ENCODE results near the gene FKBP1A.

Gene FKBP1A

DNA sequence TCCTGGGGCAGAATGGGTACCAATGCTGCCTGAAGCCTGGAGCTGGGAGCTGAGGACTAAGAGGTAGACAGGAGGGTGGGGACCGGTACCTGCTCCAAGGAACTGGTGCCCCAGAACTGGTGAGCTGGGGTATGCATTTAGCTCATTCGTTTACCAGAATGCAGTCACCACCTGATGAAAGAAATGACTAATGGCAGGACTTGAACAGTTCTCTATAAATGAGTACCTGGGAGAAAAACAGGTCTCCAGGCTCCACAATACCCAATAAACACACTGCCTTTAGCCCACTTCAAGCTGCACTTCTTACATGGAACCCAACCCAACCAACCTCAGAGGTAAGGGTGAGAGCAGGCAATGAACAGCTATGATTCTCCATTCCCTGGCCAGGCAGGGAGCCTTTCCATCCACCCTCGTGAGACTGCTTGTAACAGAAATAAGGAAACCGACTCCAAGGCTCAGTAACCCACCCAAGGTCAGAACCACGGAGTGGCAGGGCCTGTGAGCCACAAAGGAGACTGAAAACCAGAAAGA lies 15.4 kb downstream of the FKBP1A start:
- peak overlapping the region; percentile 81 for H3K27ac ChIP-seq (ENCODE audit: low read length)
- peaks cover 76% of the 10 kb centered on the region for H4K20me1 ChIP-seq (ENCODE audit: insufficient read depth, low read length)
- H3K4me3 ChIP-seq (ENCODE audit: low read length): peak overlapping the region; percentile 57
- H2AFZ ChIP-seq (ENCODE audit: low read depth, low read length): no peak overlapping the region
- no peaks in the 10 kb centered on the region for H3K27me3 ChIP-seq (ENCODE audit: low read depth, low read length)
- H3K36me3 ChIP-seq (replicated peaks; ENCODE audit: low read depth, low read length): peaks cover 22% of the 10 kb centered on the region
- no peaks in the 10 kb centered on the region for H3K9me3 ChIP-seq (ENCODE audit: insufficient read depth, low read length)
- peak overlapping the region; percentile 38 for H3K9ac ChIP-seq (ENCODE audit: low read length)
- H3K4me1 ChIP-seq (ENCODE audit: low read length): peaks cover 34% of the 10 kb centered on the region
- H3K79me2 ChIP-seq (ENCODE audit: low read length): peaks cover 94% of the 10 kb centered on the region
- H3K4me2 ChIP-seq (ENCODE audit: low read length): peak overlapping the region; percentile 75
- TF ChIP-seq, protein P1, sequence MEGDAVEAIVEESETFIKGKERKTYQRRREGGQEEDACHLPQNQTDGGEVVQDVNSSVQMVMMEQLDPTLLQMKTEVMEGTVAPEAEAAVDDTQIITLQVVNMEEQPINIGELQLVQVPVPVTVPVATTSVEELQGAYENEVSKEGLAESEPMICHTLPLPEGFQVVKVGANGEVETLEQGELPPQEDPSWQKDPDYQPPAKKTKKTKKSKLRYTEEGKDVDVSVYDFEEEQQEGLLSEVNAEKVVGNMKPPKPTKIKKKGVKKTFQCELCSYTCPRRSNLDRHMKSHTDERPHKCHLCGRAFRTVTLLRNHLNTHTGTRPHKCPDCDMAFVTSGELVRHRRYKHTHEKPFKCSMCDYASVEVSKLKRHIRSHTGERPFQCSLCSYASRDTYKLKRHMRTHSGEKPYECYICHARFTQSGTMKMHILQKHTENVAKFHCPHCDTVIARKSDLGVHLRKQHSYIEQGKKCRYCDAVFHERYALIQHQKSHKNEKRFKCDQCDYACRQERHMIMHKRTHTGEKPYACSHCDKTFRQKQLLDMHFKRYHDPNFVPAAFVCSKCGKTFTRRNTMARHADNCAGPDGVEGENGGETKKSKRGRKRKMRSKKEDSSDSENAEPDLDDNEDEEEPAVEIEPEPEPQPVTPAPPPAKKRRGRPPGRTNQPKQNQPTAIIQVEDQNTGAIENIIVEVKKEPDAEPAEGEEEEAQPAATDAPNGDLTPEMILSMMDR (IDR thresholded peaks at IDR 0.05; ENCODE audit: low read depth, low read length): no peak
- TF ChIP-seq EZH2phosphoT487 (IDR thresholded peaks at IDR 0.05; ENCODE audit: low read depth): no peak

DNA sequence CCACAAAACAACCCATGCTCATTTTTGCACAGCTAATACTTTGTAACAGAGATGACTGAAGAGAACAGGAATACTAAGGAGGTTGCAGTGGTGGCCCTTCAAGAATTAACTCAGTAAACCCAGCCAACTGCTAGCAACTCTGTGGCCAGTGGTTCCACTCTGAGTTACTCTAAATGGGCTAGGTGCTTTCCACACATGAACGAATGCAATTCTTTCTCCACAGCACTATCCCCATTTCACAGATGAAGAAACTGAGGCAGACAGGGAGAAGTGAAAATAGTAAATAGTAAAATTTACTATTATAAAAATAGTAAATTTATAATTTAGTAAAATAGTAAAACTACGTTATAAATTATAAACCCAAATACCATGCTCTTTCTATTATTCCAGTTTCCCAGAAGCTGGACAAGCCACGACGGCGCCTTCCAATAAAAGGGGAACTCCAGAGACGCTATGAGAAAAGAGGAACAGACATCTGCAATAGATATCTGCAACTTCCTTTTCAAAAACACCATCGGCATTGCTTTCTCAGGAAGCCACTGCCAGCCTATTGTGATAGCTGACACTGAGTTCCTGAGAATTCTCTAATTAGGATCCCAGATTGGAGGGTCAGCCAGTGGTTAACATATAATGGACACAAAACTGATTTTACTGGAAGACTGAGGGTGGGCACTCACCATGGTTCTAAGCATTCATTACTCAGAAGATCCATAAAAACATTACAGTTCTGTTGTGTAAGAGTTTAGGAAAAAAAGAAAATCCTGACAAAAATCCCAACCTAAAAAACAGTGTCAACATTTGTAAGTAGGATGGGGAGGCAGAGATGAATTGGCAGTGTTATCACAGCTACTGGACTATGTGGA lies 16.2 kb downstream of the FKBP1A start:
- Histone ChIP-seq H3K9ac (ENCODE audit: low read length) (peak overlapping the region; percentile 38), H2AFZ (ENCODE audit: low read depth, low read length) (no peak overlapping the region), H3K4me3 (ENCODE audit: low read length) (peak overlapping the region; percentile 57), H3K4me2 (ENCODE audit: low read length) (peak overlapping the region; percentile 75), H4K20me1 (ENCODE audit: insufficient read depth, low read length) (peaks cover 72% of the 10 kb centered on the region), H3K79me2 (ENCODE audit: low read length) (peaks cover 90% of the 10 kb centered on the region), H3K27me3 (ENCODE audit: low read depth, low read length) (no peaks in the 10 kb centered on the region), H3K36me3 (replicated peaks; ENCODE audit: low read depth, low read length) (peaks cover 28% of the 10 kb centered on the region), H3K9me3 (ENCODE audit: insufficient read depth, low read length) (no peaks in the 10 kb centered on the region), H3K27ac (ENCODE audit: low read length) (peak overlapping the region; percentile 81), H3K4me1 (ENCODE audit: low read length) (peaks cover 34% of the 10 kb centered on the region)
- no peak for TF ChIP-seq EZH2phosphoT487 (IDR thresholded peaks at IDR 0.05; ENCODE audit: low read depth)
- TF ChIP-seq, protein P1 (IDR thresholded peaks at IDR 0.05; ENCODE audit: low read depth, low read length): no peak

DNA sequence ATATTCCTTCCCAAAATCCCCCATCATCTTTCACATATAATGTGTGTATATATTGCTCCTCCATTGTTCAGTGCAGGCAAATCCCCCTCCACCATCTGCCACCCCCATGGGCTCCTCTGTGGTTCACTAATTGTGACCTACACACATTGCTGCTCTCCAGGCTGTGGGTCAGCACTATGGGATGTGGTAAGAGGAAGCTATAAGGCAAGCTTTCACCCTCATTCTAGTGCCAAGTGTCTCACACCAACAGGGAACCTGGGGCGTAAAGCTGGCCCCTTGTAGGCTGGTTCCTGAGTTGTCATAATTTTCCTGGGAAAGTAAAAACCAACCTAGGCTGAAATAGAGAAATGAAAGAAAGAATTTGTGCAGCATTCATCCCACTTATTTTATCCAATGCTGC lies 16.8 kb downstream of the FKBP1A start:
- Histone ChIP-seq H3K4me2 (ENCODE audit: low read length) (peak overlapping the region; percentile 75), H4K20me1 (ENCODE audit: insufficient read depth, low read length) (peaks cover 66% of the 10 kb centered on the region), H3K9me3 (ENCODE audit: insufficient read depth, low read length) (no peaks in the 10 kb centered on the region), H3K36me3 (replicated peaks; ENCODE audit: low read depth, low read length) (peaks cover 34% of the 10 kb centered on the region), H2AFZ (ENCODE audit: low read depth, low read length) (no peak overlapping the region), H3K4me1 (ENCODE audit: low read length) (peaks cover 34% of the 10 kb centered on the region), H3K79me2 (ENCODE audit: low read length) (peaks cover 83% of the 10 kb centered on the region), H3K4me3 (ENCODE audit: low read length) (peak overlapping the region; percentile 36), H3K27ac (ENCODE audit: low read length) (peak overlapping the region; percentile 41), H3K27me3 (ENCODE audit: low read depth, low read length) (no peaks in the 10 kb centered on the region), H3K9ac (ENCODE audit: low read length) (peak overlapping the region; percentile 3; the same call in 1 of the 2 replicates)
- TF ChIP-seq EZH2phosphoT487 (IDR thresholded peaks at IDR 0.05; ENCODE audit: low read depth): no peak
- TF ChIP-seq, protein P1 (IDR thresholded peaks at IDR 0.05; ENCODE audit: low read depth, low read length): no peak

DNA sequence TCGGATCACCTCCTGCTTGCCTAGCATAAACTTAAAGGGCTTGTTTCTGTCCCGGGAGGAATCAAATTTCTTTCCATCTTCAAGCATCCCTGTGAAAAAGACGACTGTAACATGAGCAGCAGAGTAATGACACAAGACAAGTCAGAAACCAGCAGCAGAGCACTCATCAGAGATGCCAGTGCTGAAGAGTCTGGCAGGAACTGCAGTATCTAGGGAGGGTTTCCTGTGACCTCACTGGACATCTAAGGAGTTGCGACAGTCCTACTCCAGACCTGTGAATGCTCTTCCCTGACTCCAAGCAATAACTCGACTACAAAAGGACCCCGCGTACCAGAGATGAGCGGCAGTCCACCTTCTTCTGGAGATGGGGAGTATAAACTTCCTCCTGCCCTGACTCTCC lies 17.3 kb downstream of the FKBP1A start:
- Histone ChIP-seq H3K4me2 (ENCODE audit: low read length) (no peak overlapping the region), H3K9ac (ENCODE audit: low read length) (no peak overlapping the region)
- no peak for TF ChIP-seq EZH2phosphoT487 (IDR thresholded peaks at IDR 0.05; ENCODE audit: low read depth)
- TF ChIP-seq, protein P1 (IDR thresholded peaks at IDR 0.05; ENCODE audit: low read depth, low read length): no peak

More for the DNA sequence above, 17.3 kb downstream of the FKBP1A start:
- no peaks in the 10 kb centered on the region for H3K27me3 ChIP-seq (ENCODE audit: low read depth, low read length)
- H2AFZ ChIP-seq (ENCODE audit: low read depth, low read length): no peak overlapping the region
- no peak overlapping the region for H3K4me3 ChIP-seq (ENCODE audit: low read length)
- H3K4me1 ChIP-seq (ENCODE audit: low read length): peaks cover 34% of the 10 kb centered on the region
- no peaks in the 10 kb centered on the region for H3K9me3 ChIP-seq (ENCODE audit: insufficient read depth, low read length)
- H3K36me3 ChIP-seq (replicated peaks; ENCODE audit: low read depth, low read length): peaks cover 38% of the 10 kb centered on the region
- H3K27ac ChIP-seq (ENCODE audit: low read length): peak overlapping the region; percentile 41; the same call in 1 of the 2 replicates
- H3K79me2 ChIP-seq (ENCODE audit: low read length): peaks cover 79% of the 10 kb centered on the region
- H4K20me1 ChIP-seq (ENCODE audit: insufficient read depth, low read length): peaks cover 61% of the 10 kb centered on the region

All from OCI-LY3 (cell line).